Measurements from ENCODE around the gene CFAP161.
"Not testable (repeated sequence)": the region's sequence is repeated elsewhere in the genome, so short reads cannot be mapped to it uniquely, and the experiment has no call there.

The CFAP161 gene

DNA sequence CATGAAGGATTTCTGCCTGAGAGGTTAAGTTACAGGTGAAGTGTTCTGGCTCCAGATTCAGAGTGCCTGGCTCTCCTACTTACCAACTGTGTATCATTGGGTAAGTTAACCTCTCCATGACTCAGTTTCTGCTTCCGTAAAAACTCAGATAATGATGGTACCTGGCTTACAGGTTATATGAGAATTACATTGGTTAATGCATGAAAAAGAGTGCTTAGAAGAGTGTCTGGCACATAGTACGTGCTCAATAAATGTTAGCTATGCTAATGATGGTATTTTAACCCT is 23.8 kb downstream of the CFAP161 start:
- Histone ChIP-seq H3K9me3 (ENCODE audit: control insufficient read depth, low read length) (no peaks in the 10 kb centered on the region), H3K36me3 (ENCODE audit: control insufficient read depth, insufficient read depth, low read length) (no peaks in the 10 kb centered on the region), H3K4me1 (ENCODE audit: control insufficient read depth, insufficient read depth, low read length, poor library complexity, severe bottlenecking) (no peaks in the 10 kb centered on the region), H3K4me3 (ENCODE audit: extremely low read depth, insufficient read depth, low read length, poor library complexity, severe bottlenecking) (no peak overlapping the region), H3K27ac (ENCODE audit: low read depth, low read length, severe bottlenecking) (no peak overlapping the region)
- 100% methylated on average over 2 of the region's 2 CpGs; no CpG with 5 or more reads in 1 of the 2 experiments for WGBS, 2 experiments (ENCODE audit: insufficient coverage in 2 of 2)

DNA sequence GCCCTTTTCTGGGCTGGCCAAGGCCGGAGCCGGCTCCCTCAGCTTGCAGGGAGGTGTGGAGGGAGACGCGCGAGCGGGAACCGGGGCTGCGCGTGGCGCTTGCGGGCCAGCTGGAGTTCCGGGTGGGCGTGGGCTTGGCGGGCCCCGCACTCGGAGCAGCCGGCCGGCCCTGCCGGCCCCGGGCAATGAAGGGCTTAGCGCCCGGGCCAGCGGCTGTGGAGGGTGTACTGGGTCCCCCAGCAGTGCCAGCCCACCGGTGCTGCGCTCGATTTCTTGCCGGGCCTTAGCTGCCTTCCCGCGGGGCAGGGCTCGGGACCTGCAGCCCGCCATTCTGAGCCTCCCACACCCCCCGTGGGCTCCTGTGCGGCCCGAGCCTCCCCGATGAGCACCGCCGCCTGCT is 24.5 kb downstream of the CFAP161 start:
- H3K9me3 ChIP-seq (ENCODE audit: control insufficient read depth, low read length); H3K4me3 ChIP-seq (ENCODE audit: extremely low read depth, insufficient read depth, low read length, poor library complexity, severe bottlenecking); H3K27ac ChIP-seq (ENCODE audit: low read depth, low read length, severe bottlenecking); H3K4me1 ChIP-seq (ENCODE audit: control insufficient read depth, insufficient read depth, low read length, poor library complexity, severe bottlenecking); H3K36me3 ChIP-seq (ENCODE audit: control insufficient read depth, insufficient read depth, low read length): not testable (repeated sequence)
- 93 to 100% methylated on average over 7 to 14 of the region's 37 CpGs for WGBS, 2 experiments (ENCODE audit: insufficient coverage in 2 of 2)

DNA sequence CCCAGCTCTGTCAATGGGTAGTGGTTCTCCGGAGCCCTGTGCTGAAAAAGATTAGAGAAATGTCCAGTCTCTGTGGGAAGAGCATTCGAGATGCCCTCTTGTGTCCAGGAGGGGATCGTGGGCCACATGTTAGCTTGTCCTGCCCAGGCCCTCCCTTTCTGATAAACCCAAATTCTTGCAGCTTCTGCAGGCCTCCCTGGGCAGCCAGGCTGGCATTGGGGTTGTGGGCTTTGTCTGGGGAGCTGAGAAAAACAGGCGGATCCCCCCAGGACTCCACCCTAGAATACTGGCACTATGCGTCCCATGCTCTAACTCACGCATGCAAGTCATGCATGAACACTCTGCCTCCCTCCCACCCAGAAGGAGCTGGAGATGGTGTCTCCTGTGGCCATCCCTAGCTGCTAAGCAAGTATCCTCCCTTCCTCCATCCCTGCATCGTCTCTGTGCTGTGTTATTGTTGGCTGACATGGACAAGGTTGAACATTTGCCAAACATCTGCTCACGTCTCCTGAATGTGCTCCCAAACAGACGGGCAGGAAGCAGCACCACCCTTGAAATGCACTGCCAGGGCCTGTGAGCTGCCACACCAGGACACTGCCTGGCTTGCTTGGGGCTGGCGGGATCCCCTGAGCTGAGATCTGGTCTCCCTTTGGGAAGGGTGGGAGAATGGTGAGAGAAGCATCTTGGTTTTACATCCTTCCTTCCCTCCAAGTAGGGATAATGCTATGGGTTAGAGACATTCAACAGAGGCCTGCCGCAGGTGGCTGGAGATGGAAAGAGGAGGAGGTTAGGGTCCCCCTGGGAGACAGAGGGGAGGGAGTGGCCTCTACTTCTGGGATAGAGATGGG is 26.5 kb downstream of the CFAP161 start:
- WGBS, 2 experiments (ENCODE audit: insufficient coverage in 2 of 2) = 84 to 94% methylated on average over 8 to 9 of the region's 11 CpGs
- Histone ChIP-seq H3K27ac (ENCODE audit: low read depth, low read length, severe bottlenecking) (no peak overlapping the region), H3K9me3 (ENCODE audit: control insufficient read depth, low read length) (no peaks in the 10 kb centered on the region), H3K36me3 (ENCODE audit: control insufficient read depth, insufficient read depth, low read length) (no peaks in the 10 kb centered on the region), H3K4me1 (ENCODE audit: control insufficient read depth, insufficient read depth, low read length, poor library complexity, severe bottlenecking) (peaks cover 10% of the 10 kb centered on the region), H3K4me3 (ENCODE audit: extremely low read depth, insufficient read depth, low read length, poor library complexity, severe bottlenecking) (no peak overlapping the region)

DNA sequence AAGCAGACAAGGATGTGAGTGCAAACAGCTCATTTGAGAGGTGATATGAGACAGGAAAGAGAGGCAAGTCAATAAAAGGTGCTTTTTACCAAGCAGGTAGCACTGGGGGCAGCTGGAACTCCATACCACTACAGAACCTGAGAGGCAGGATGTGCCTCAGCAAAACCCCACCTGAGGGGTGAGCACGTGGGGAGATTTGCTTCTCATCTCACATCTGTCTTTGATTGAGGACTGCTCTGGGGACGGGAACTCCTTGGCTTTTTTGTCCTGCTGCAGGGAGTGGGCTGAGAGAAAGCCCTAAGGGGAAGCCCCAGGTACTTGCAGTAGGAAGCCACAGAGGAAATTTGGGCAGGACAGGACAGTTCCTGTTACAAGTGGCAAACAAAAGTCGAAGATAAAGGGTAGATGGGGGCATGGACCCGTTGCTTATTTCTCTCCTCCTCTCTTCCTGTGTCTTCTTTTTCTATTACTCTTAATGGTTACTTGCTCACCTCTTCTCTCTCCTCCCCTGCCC is 27.1 kb downstream of the CFAP161 start:
- Histone ChIP-seq H3K36me3 (ENCODE audit: control insufficient read depth, insufficient read depth, low read length) (no peaks in the 10 kb centered on the region), H3K27ac (ENCODE audit: low read depth, low read length, severe bottlenecking) (no peak overlapping the region), H3K4me1 (ENCODE audit: control insufficient read depth, insufficient read depth, low read length, poor library complexity, severe bottlenecking) (peaks cover 10% of the 10 kb centered on the region), H3K4me3 (ENCODE audit: extremely low read depth, insufficient read depth, low read length, poor library complexity, severe bottlenecking) (no peak overlapping the region), H3K9me3 (ENCODE audit: control insufficient read depth, low read length) (no peaks in the 10 kb centered on the region)
- WGBS, 2 experiments (ENCODE audit: insufficient coverage in 2 of 2) = 52 to 94% methylated on average over 3 of the region's 4 CpGs

DNA sequence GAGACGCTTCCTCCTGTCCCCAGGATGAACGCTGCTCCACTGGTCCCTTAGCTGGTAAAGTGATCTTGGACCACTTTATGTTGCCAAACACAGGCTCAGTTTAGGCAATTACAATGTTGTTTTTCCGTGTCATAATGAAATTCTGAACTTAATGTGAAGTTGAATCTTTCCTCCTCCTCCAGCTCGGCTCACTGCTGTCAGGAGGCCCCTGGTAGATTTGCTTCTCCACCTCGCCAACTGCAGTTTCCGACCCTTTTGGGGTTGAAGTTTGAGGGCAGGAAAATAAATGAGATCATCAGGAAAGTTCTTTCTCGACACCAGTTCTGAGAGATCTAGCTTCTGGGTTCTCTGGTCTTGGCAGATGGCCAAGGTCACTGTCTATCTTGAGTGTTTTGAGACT is 27.8 kb downstream of the CFAP161 start:
- Histone ChIP-seq H3K9me3 (ENCODE audit: control insufficient read depth, low read length) (no peaks in the 10 kb centered on the region), H3K4me3 (ENCODE audit: extremely low read depth, insufficient read depth, low read length, poor library complexity, severe bottlenecking) (no peak overlapping the region), H3K4me1 (ENCODE audit: control insufficient read depth, insufficient read depth, low read length, poor library complexity, severe bottlenecking) (peaks cover 10% of the 10 kb centered on the region), H3K36me3 (ENCODE audit: control insufficient read depth, insufficient read depth, low read length) (no peaks in the 10 kb centered on the region), H3K27ac (ENCODE audit: low read depth, low read length, severe bottlenecking) (no peak overlapping the region)
- WGBS, 2 experiments (ENCODE audit: insufficient coverage in 2 of 2) = 82 to 100% methylated on average over 3 to 5 of the region's 7 CpGs

DNA sequence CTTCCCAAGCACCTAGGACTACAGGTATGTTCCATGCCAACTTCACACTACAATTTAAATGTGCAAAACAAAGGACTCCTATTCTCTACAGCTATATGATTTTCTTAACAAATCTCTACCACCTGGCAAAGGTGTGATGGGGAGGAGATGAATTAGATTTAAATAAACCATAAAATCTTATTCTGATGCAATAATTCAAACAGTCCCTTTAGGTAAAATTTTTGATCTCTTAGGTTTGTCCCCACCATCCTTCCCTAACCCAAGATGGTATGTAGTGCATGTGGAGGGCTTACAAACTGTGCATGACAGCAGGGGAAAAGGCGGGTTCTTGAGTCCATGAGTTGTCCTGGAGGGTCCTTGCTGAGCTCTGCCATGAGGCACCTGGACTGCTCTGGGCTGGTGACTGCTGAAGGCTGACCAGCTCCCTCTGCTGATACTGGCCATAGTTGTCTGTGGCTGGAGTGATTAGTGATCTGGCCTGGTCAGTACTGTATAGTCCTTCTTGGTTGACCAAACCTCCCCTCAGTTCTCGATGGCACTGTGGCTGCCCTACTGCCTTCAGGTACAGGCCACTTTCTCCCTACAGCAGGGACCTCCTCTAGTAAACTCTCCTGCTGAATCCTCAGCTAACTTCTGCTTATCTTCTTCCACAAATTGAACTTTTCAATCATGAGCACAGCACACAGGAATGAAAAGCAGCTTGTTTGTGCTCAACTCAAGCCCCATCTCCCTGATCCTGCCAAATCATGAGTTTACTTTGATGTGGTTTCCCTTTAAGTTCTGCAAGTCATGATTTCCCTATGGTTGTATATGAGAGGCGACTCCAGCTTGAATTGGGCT is 30.1 kb downstream of the CFAP161 start:
- H3K36me3 ChIP-seq (ENCODE audit: control insufficient read depth, insufficient read depth, low read length) = no peaks in the 10 kb centered on the region
- no peak overlapping the region for H3K27ac ChIP-seq (ENCODE audit: low read depth, low read length, severe bottlenecking)
- H3K4me3 ChIP-seq (ENCODE audit: extremely low read depth, insufficient read depth, low read length, poor library complexity, severe bottlenecking) = no peak overlapping the region

DNA sequence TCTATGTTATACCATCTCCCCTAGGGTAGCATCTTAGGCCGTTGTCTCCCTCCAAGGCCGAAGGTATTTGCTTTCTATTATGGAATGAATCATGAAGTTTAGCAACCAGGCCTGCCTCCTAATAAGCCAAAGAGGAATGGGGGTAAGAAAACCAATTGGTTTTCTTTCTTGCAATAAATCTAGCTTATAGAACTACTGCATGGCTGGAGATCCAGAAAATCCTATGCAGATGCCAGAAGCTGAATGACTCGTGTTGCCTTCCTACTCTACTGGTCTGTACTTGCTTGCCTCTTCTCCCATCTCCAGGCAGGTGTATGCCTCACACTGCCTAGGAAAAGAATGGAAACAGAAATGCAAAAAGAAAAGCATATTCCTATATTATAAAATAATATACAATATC is 31.5 kb downstream of the CFAP161 start:
- no peak overlapping the region for H3K27ac ChIP-seq (ENCODE audit: low read depth, low read length, severe bottlenecking)
- no peaks in the 10 kb centered on the region for H3K9me3 ChIP-seq (ENCODE audit: control insufficient read depth, low read length)
- 77% methylated on average over 1 of the region's 3 CpGs; no CpG with 5 or more reads in 1 of the 2 experiments for WGBS, 2 experiments (ENCODE audit: insufficient coverage in 2 of 2)
- no peaks in the 10 kb centered on the region for H3K36me3 ChIP-seq (ENCODE audit: control insufficient read depth, insufficient read depth, low read length)
- H3K4me1 ChIP-seq (ENCODE audit: control insufficient read depth, insufficient read depth, low read length, poor library complexity, severe bottlenecking) = peaks cover 10% of the 10 kb centered on the region
- no peak overlapping the region for H3K4me3 ChIP-seq (ENCODE audit: extremely low read depth, insufficient read depth, low read length, poor library complexity, severe bottlenecking)

More for the DNA sequence above, 30.1 kb downstream of the CFAP161 start:
- Histone ChIP-seq H3K4me1 (ENCODE audit: control insufficient read depth, insufficient read depth, low read length, poor library complexity, severe bottlenecking) (peaks cover 10% of the 10 kb centered on the region), H3K9me3 (ENCODE audit: control insufficient read depth, low read length) (no peaks in the 10 kb centered on the region)
- 83 to 92% methylated on average over 2 of the region's 3 CpGs for WGBS, 2 experiments (ENCODE audit: insufficient coverage in 2 of 2)

DNA sequence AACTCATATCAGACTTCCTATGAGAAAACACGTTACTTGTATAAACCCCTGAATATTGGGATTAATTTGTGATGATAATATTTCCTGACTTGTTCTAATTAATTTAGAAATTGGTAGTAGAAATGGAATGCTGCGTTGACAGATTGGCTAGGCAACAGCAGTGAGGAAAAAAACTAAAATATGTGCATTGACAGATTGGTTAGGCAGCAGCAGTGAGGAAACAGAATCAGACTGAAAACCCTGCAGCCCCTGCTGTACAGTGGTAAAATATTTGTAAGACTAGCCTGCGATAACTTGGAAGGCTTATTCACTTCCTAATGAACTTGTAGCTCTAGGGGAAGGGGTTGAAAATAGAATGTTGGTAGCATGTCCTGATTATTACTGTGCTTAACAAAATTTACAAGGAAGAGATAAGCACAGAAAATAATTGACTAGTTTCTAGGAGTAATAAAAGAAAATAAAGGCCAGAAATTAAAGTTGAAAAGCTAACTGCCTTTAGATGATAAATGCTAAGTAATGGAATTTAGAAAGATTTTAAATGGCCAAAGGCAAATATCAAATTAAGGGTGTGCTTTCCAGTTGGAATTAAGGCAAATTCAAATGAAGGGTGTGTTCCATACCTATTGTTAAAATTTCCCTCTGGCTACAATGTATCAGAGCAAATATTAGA is 32.7 kb downstream of the CFAP161 start:
- Histone ChIP-seq H3K4me3 (ENCODE audit: extremely low read depth, insufficient read depth, low read length, poor library complexity, severe bottlenecking) (no peak overlapping the region), H3K27ac (ENCODE audit: low read depth, low read length, severe bottlenecking) (no peak overlapping the region), H3K36me3 (ENCODE audit: control insufficient read depth, insufficient read depth, low read length) (no peaks in the 10 kb centered on the region), H3K4me1 (ENCODE audit: control insufficient read depth, insufficient read depth, low read length, poor library complexity, severe bottlenecking) (peaks cover 10% of the 10 kb centered on the region), H3K9me3 (ENCODE audit: control insufficient read depth, low read length) (no peaks in the 10 kb centered on the region)
- 79 to 100% methylated on average over 2 of the region's 3 CpGs for WGBS, 2 experiments (ENCODE audit: insufficient coverage in 2 of 2)

DNA sequence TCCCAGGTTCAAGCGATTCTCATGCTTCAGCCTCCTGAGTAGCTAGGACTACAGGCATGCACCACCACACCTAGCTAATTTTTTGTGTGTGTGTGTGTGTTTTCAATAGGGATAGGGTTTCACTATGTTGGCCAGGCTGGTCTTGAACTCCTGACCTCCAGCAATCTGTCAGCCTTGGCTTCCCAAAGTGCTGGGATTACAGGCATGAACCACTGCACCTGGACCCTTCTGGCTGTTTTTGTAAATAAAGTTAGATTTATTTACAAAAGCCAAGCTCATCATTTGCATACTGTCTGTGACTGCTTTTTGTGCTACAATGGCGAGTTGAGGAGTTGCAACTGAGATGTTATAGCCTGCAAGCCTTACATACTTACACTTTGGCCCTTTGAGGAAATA is 34.1 kb downstream of the CFAP161 start:
- peaks cover 10% of the 10 kb centered on the region for H3K4me1 ChIP-seq (ENCODE audit: control insufficient read depth, insufficient read depth, low read length, poor library complexity, severe bottlenecking)
- WGBS, 2 experiments (ENCODE audit: insufficient coverage in 2 of 2) = 67% methylated on average over 1 of the region's 2 CpGs; no CpG with 5 or more reads in 1 of the 2 experiments
- H3K27ac ChIP-seq (ENCODE audit: low read depth, low read length, severe bottlenecking) = no peak overlapping the region
- no peak overlapping the region for H3K4me3 ChIP-seq (ENCODE audit: extremely low read depth, insufficient read depth, low read length, poor library complexity, severe bottlenecking)
- H3K9me3 ChIP-seq (ENCODE audit: control insufficient read depth, low read length) = no peaks in the 10 kb centered on the region
- no peaks in the 10 kb centered on the region for H3K36me3 ChIP-seq (ENCODE audit: control insufficient read depth, insufficient read depth, low read length)

DNA sequence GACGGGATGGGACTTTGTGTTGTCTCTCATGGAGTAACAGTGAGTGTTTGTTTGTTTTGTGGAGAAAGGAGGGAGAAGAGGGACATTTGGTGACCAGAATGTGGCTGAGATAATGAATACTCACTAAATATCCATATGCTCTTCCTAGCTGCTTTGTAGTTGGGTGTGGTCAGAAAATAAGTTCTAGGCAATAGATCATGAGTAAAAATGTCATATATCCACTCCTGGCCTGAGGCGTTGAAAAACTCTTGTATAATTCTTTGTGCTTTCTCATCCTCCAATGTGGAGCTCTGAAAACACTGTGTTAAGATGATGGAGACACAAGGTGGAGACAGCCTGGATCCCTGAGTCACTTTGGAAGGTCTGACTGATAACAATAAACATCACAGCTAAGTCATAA is 34.6 kb downstream of the CFAP161 start:
- Histone ChIP-seq H3K36me3 (ENCODE audit: control insufficient read depth, insufficient read depth, low read length) (no peaks in the 10 kb centered on the region), H3K4me3 (ENCODE audit: extremely low read depth, insufficient read depth, low read length, poor library complexity, severe bottlenecking) (no peak overlapping the region), H3K27ac (ENCODE audit: low read depth, low read length, severe bottlenecking) (no peak overlapping the region), H3K9me3 (ENCODE audit: control insufficient read depth, low read length) (no peaks in the 10 kb centered on the region), H3K4me1 (ENCODE audit: control insufficient read depth, insufficient read depth, low read length, poor library complexity, severe bottlenecking) (peaks cover 10% of the 10 kb centered on the region)
- WGBS, 2 experiments (ENCODE audit: insufficient coverage in 2 of 2) = 88% methylated on average over 1 of the region's 2 CpGs; no CpG with 5 or more reads in 1 of the 2 experiments
